Endothelial cell (in vitro differentiated cells): Measurements from ENCODE around the gene DOCK10. TPM values are rescaled to one million over a fixed set of nuclear protein-coding genes. Genes with fewer than 3 reads are reported as not detected.

Source experiments
- DNase-seq: peaks from one replicate; pipeline ENCODE4 v3.0.0; 2021; ENCODE audit warnings: low spot score
- H3K27ac Mint-ChIP-seq: one replicate; pipeline ENCODE4 v1.8.0; 2021; ENCODE audit warnings: mixed read lengths, inconsistent platforms; ENCODE audit not compliant: unreplicated experiment
- H3K27me3 Mint-ChIP-seq: one replicate; pipeline ENCODE4 v1.8.0; 2021; ENCODE audit warnings: mild to moderate bottlenecking, moderate library complexity, mixed read lengths, inconsistent platforms; ENCODE audit not compliant: unreplicated experiment
- H3K36me3 Mint-ChIP-seq: one replicate; pipeline ENCODE4 v1.8.0; 2021; ENCODE audit warnings: mild to moderate bottlenecking, low read depth, mixed read lengths, inconsistent platforms; ENCODE audit not compliant: unreplicated experiment
- H3K4me1 Mint-ChIP-seq: one replicate; pipeline ENCODE4 v1.8.0; 2021; ENCODE audit warnings: mild to moderate bottlenecking, mixed read lengths, inconsistent platforms; ENCODE audit not compliant: unreplicated experiment
- H3K4me3 Mint-ChIP-seq: one replicate; pipeline ENCODE4 v1.8.0; 2021; ENCODE audit warnings: mild to moderate bottlenecking, mixed read lengths, inconsistent platforms; ENCODE audit not compliant: unreplicated experiment
- H3K9me3 Mint-ChIP-seq: one replicate; pipeline ENCODE4 v1.8.0; 2021; ENCODE audit warnings: mixed read lengths, inconsistent platforms; ENCODE audit not compliant: unreplicated experiment
- total RNA-seq: library from RNA; stranded (reverse); fragmentation: NEBNext Ultra II Directional; extraction: Animal tissue kit (Norgen Biotek cat#: 25700); gene quantifications from one replicate; pipeline ENCODE4 v1.2.1, GENCODE V29; 2021; ENCODE audit not compliant: unreplicated experiment
- TF ChIP-seq, protein P1 (sequence below): fragments of 200-600 bp; sonication (generic); IDR thresholded peaks from one replicate; pipeline ENCODE4 v1.5.0; 2021; ENCODE audit warnings: antibody characterized with exemption; ENCODE audit not compliant: unreplicated experiment

The DOCK10 gene
- total RNA-seq, 1 donor from 2014 or later = 7.6 TPM

DNA sequence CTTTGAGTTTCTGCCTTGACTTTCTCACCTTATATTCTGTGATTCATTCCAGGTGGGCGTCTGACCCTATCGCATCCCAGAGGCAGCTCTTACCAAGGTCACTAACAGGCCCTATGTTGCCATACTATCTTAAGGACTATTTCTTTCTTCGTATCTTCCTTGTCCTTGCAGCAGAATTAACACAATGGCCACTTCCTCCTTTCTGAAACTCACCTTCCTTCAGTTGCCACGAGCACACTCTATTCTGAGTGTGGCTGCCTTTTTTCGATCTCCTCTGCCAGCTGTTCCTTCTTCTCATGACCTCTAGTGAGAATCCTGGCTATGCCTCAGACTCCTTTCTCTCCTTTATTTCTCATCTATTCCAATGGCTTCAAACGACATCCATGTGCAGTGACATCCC, 165.7 kb downstream of the DOCK10 start:
- Mint-ChIP-seq H3K36me3 (peaks cover under 1% of the 10 kb centered on the region), H3K27me3 (no peaks in the 10 kb centered on the region), H3K27ac (no peak overlapping the region), H3K9me3 (no peaks in the 10 kb centered on the region), H3K4me1 (peaks cover 6% of the 10 kb centered on the region), H3K4me3 (no peak overlapping the region)
- no peak for DNase-seq
- TF ChIP-seq, protein P1, sequence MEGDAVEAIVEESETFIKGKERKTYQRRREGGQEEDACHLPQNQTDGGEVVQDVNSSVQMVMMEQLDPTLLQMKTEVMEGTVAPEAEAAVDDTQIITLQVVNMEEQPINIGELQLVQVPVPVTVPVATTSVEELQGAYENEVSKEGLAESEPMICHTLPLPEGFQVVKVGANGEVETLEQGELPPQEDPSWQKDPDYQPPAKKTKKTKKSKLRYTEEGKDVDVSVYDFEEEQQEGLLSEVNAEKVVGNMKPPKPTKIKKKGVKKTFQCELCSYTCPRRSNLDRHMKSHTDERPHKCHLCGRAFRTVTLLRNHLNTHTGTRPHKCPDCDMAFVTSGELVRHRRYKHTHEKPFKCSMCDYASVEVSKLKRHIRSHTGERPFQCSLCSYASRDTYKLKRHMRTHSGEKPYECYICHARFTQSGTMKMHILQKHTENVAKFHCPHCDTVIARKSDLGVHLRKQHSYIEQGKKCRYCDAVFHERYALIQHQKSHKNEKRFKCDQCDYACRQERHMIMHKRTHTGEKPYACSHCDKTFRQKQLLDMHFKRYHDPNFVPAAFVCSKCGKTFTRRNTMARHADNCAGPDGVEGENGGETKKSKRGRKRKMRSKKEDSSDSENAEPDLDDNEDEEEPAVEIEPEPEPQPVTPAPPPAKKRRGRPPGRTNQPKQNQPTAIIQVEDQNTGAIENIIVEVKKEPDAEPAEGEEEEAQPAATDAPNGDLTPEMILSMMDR = no peak

DNA sequence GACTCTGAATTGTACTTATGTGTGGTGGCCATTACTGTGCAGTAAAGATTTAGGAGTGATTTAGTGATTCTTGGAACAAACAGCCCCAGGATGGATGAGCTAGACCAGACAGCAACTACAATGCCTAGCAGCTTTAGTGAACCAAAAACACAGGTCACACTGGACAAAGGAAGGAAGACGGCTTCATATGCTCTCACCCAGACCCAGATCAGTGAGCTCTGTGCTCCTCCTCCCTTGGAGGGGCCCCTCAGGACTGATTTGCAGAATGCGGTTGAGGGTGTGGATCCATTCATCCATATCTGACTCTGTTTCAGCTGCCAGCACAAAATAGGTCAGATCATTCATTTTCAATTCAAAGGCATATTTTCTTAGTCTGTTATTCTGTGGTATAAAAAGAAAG, 166.4 kb downstream of the DOCK10 start:
- Mint-ChIP-seq H3K4me3 (no peak overlapping the region), H3K27me3 (no peaks in the 10 kb centered on the region), H3K27ac (no peak overlapping the region), H3K36me3 (peaks cover 6% of the 10 kb centered on the region), H3K4me1 (peaks cover 6% of the 10 kb centered on the region), H3K9me3 (no peaks in the 10 kb centered on the region)
- TF ChIP-seq, protein P1 = no peak
- no peak for DNase-seq

DNA sequence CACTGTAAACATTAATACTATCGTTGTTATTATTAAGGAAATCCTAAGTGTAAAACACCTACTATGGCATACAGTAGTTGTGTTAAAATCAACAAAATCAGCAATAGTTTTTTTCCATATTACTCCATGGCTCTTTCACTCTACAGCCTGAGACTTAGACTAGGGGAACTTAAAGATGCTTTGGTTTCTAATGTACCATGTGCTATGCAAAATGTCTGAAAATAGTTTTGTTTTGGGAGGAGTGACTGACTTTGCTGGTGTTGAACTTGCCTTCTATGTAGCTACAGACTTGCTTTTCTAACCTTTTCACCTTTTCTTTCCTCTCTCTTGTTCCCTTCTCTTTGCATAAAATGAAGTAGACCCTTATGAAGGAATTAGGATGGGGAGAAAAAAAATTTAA, 167.1 kb downstream of the DOCK10 start:
- Mint-ChIP-seq H3K27me3 (peaks cover 3% of the 10 kb centered on the region), H3K36me3 (peaks cover 6% of the 10 kb centered on the region), H3K4me1 (peaks cover 6% of the 10 kb centered on the region), H3K27ac (no peak overlapping the region), H3K9me3 (no peaks in the 10 kb centered on the region), H3K4me3 (no peak overlapping the region)
- TF ChIP-seq, protein P1 = no peak
- no peak for DNase-seq

DNA sequence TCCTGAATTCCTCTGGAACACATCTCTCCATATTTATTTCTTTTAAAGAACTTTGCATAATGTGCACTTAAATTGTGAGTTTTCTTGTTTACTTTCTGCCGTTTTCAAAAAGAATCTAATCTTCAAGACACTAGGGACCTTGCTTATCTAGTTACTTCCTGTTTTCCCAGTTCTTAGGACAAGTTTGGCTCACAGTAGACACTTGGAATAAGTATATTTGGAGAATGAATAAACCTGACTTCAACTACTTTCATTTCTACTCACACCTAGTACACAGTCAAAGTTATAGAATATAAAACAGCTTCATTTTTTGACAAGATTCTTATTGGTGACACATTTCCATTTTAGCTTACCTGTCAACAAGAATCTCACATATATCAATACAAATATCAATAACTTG, 170.5 kb downstream of the DOCK10 start:
- peaks cover 3% of the 10 kb centered on the region for H3K27me3 Mint-ChIP-seq
- TF ChIP-seq, protein P1 = no peak
- DNase-seq = no peak
- no peak overlapping the region for H3K27ac Mint-ChIP-seq
- no peaks in the 10 kb centered on the region for H3K9me3 Mint-ChIP-seq
- peaks cover 5% of the 10 kb centered on the region for H3K4me1 Mint-ChIP-seq
- H3K36me3 Mint-ChIP-seq = peaks cover 6% of the 10 kb centered on the region
- H3K4me3 Mint-ChIP-seq = no peak overlapping the region

DNA sequence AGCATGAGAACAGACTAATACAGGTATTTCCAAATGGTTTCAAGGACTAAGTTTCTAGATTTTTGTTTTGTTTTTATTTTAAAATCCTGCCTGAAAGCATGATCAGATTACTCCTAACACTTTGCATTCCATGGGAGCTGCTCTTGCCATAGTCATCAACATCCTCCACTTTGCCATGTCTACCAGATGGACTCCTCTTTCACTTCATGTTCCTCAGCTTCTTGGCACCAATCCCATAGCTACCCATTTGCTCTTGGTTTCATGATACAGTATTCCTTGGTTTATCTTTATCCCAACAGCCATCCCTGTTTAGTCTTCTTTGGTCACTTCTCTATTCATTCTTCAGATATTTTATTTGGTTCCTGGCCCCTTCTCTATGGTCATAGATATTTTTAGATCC, 171.9 kb downstream of the DOCK10 start:
- Mint-ChIP-seq H3K27ac (no peak overlapping the region), H3K36me3 (peaks cover 6% of the 10 kb centered on the region), H3K27me3 (peaks cover 3% of the 10 kb centered on the region), H3K4me1 (no peaks in the 10 kb centered on the region), H3K9me3 (no peaks in the 10 kb centered on the region), H3K4me3 (no peak overlapping the region)
- DNase-seq = no peak
- TF ChIP-seq, protein P1 = no peak
